ENCODE measurements around the gene GNMT. TPM values are rescaled to one million over a fixed set of nuclear protein-coding genes. Genes with fewer than 3 reads are reported as not detected.

GNMT gene
- total and polyA plus RNA-seq, 2 of the 8 experiments (the other 6 are each of a cell fraction or from before 2014, with no cell fraction given), result 1.8 to 3.4 TPM

DNA sequence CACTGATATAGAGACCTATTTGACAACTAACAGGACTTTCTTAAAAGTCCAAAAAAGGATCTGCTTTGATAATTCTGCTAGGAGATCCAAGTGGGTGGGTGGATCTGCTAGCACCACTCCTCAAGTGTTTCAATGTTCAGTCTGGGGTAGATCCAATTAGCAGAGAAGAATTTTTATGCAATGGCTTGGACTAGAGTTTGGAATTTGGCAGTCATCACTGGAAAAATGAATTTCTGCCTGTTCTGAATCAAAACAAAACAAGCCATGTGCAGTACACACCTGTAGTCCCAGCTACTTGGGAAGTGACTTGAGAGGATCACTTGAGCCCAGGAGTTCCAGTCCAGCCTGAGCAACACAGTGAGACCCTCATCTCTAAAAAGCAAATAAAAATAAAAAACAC is 12.6 kb upstream of the GNMT start:
- Histone ChIP-seq H3K36me3 (ENCODE audit: control insufficient read depth in 2 of 4, insufficient read depth in 4 of 4, low read length in 3 of 4) (peaks cover 0 to 4% (median 0%) of the 10 kb centered on the region in 4 experiments; a peak in 1 of 8 replicates), H2BK12ac (ENCODE audit: low read depth, low read length) (no peak overlapping the region), H3K4ac (replicated peaks; ENCODE audit: insufficient read length, low read depth, low read length) (no peak overlapping the region), H3K56ac (replicated peaks; ENCODE audit: insufficient read length, low read depth, low read length) (no peak overlapping the region), H4K20me1 (replicated peaks in 1 of 2; ENCODE audit: control insufficient read depth in 1 of 2, insufficient read depth in 2 of 2, low read length in 2 of 2) (no peaks in the 10 kb centered on the region), H4K91ac (replicated peaks; ENCODE audit: insufficient read length, low read length) (no peak overlapping the region), H3K4me1 (replicated peaks in 1 of 4; ENCODE audit: control insufficient read depth in 3 of 4, insufficient read depth in 4 of 4, low read length in 3 of 4) (no peaks in the 10 kb centered on the region), H3K27me3 (replicated peaks in 1 of 4; ENCODE audit: control insufficient read depth in 3 of 4, extremely low read depth in 1 of 4, insufficient read depth in 3 of 4, low read length in 3 of 4) (no peaks in the 10 kb centered on the region), H3K4me3 (ENCODE audit: extremely low read depth in 1 of 4, insufficient read depth in 2 of 4, low read depth in 3 of 4, low read length in 4 of 4) (no peak overlapping the region), H3K23ac (ENCODE audit: insufficient read length) (no peak overlapping the region), H3K14ac (ENCODE audit: insufficient read length) (no peak overlapping the region), H3K4me2 (ENCODE audit: insufficient read depth in 1 of 2, low read depth in 2 of 2, low read length in 2 of 2) (no peak overlapping the region), H3K79me1 (ENCODE audit: low read depth, low read length) (no peaks in the 10 kb centered on the region), H2AFZ (ENCODE audit: low read length) (no peak overlapping the region), H3K9ac (replicated peaks in 1 of 4; ENCODE audit: extremely low read depth in 1 of 4, low read depth in 3 of 4, low read length in 3 of 4) (no peak overlapping the region), H4K5ac (ENCODE audit: insufficient read length, low read depth, low read length) (no peak overlapping the region), H2BK15ac (ENCODE audit: low read length) (no peak overlapping the region), H3K9me3 (ENCODE audit: insufficient read depth in 2 of 2, low read depth in 1 of 2, low read length in 1 of 2) (no peaks in the 10 kb centered on the region), H2AK5ac (ENCODE audit: low read depth, low read length) (no peak overlapping the region), H3K23me2 (ENCODE audit: low read depth, low read length) (no peaks in the 10 kb centered on the region), H3K79me2 (ENCODE audit: control insufficient read depth in 1 of 2, insufficient read depth in 2 of 2, low read length in 2 of 2) (no peaks in the 10 kb centered on the region), H2BK120ac (replicated peaks; ENCODE audit: low read depth, low read length) (no peak overlapping the region), H3K18ac (ENCODE audit: extremely low read depth, low read length) (no peak overlapping the region), H2BK20ac (ENCODE audit: low read length) (no peak overlapping the region), H4K8ac (ENCODE audit: extremely low read depth, insufficient read depth, low read length) (no peak overlapping the region), H3K27ac (ENCODE audit: low read depth, low read length) (no peak overlapping the region), H2BK5ac (ENCODE audit: low read depth, low read length) (no peak overlapping the region)
- POLR2A ChIA-PET (ENCODE audit: partially characterized antibody), result interaction anchor here (0.6 to 2.6 kb wide), 3 partner anchors 12 to 38 kb away, joined by 3 to 7 read pairs (median 4); partner anchors contain the start of gene GNMT
- DNase-seq (ENCODE audit: low read depth in 1 of 2, low spot score in 2 of 2) (no peak), FAIRE-seq (no peak)
- CTCF ChIA-PET (ENCODE audit: partially characterized antibody), result interaction anchor here (0.7 kb wide), 1 partner anchor 71 kb away, joined by 5 read pairs; no protein-coding TSS in a partner anchor
- TF ChIP-seq, protein P1, sequence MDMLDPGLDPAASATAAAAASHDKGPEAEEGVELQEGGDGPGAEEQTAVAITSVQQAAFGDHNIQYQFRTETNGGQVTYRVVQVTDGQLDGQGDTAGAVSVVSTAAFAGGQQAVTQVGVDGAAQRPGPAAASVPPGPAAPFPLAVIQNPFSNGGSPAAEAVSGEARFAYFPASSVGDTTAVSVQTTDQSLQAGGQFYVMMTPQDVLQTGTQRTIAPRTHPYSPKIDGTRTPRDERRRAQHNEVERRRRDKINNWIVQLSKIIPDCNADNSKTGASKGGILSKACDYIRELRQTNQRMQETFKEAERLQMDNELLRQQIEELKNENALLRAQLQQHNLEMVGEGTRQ (IDR thresholded peaks at IDR 0.05; ENCODE audit: low read length), result no peak
- TF ChIP-seq CREB1 (IDR thresholded peaks at IDR 0.05), result no peak
- no peak for TF ChIP-seq NANOG (IDR thresholded peaks at IDR 0.05; ENCODE audit: insufficient read depth, low read depth, low read length, poor library complexity, severe bottlenecking)
- TF ChIP-seq MAFK (IDR thresholded peaks at IDR 0.05; ENCODE audit: low read depth, low read length), result no peak
- TF ChIP-seq GTF2F1 (IDR thresholded peaks at IDR 0.05; ENCODE audit: borderline replicate concordance, low read depth, low read length), result no peak
- TF ChIP-seq JUND (IDR thresholded peaks at IDR 0.05; ENCODE audit: low read length), result no peak
- no peak for TF ChIP-seq TBP (IDR thresholded peaks at IDR 0.05; ENCODE audit: low read depth, low read length)
- TF ChIP-seq CHD1 (IDR thresholded peaks at IDR 0.05; ENCODE audit: low read depth, low read length), result no peak
- TF ChIP-seq KDM1A (IDR thresholded peaks at IDR 0.05; ENCODE audit: borderline replicate concordance, low read length), result no peak

All from H1 (cell line).